Adrenal gland (tissue), 5 donors: ENCODE data around the gene BNC2.

Experiments used
- POLR2A ChIP-seq, 2 donors: fragments of 450-650 bp; IDR thresholded peaks; one replicate each; pipeline ENCODE4 v1.6.1; 2017; ENCODE audit warnings: antibody characterized with exemption in 2 of 2, mild to moderate bottlenecking in 2 of 2, moderate library complexity in 1 of 2
- TF ChIP-seq, protein P1 (sequence below), 6 experiments: fragments of 450-650 bp in 4 of 6; fragments of 200-600 bp in 2 of 6; sonication (generic) in 1 of 6; IDR thresholded peaks; 1 replicate in 5 of 6; 2 replicates in 1 of 6; pipeline versions ENCODE4 v1.5.1 to v1.8.0; 2016 to 2021; ENCODE audit warnings: antibody characterized with exemption in 6 of 6, mild to moderate bottlenecking in 2 of 6, moderate library complexity in 1 of 6
- donor health status: DM: no; HTN: no; CAD: no.

DNA sequence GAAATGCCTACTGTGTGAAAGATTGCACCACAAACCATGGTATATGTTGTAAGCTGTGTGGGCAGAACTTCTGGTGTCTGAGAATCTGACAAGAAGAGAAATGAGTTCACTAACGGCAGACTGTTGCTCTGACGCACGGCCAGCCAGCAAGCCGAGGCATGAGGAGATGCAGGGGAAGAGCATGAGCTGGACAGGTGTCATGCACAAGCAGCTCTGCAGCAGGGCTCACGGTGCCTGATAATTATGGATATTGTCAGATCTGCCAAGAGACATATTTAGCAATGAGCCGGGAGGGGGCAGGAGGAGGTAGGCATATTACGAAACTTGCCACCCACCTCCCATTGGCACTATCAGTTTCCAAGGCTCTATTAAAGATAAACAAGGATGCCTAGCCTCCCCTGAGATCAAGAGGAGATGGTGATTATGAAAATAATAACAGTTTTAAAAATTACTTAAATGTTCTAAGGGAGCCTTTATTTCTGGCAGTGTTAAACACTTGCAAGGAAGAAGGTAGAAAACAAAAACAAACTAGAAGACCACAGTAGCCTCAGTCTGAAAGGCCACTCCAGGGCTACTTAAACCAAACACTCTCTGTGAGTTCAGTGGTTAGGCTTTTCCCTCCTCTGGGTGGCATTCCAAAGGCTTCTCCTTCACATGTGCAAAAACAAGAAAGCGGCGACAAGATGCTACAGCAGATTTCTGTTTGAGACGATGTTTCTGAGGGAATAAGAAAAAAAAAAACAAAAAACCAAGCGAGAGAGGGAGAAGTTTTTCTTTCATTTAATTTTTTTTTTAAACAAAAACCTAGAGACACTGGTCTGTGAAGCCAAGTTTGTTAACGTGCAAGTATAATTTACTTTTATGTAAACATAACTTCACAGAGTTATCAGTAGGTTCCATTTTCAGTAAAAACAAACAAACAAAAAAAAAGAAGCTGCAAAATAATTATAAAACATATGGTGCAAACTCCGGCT, 339.5 kb downstream of the BNC2 start:
- TF ChIP-seq, protein P1, sequence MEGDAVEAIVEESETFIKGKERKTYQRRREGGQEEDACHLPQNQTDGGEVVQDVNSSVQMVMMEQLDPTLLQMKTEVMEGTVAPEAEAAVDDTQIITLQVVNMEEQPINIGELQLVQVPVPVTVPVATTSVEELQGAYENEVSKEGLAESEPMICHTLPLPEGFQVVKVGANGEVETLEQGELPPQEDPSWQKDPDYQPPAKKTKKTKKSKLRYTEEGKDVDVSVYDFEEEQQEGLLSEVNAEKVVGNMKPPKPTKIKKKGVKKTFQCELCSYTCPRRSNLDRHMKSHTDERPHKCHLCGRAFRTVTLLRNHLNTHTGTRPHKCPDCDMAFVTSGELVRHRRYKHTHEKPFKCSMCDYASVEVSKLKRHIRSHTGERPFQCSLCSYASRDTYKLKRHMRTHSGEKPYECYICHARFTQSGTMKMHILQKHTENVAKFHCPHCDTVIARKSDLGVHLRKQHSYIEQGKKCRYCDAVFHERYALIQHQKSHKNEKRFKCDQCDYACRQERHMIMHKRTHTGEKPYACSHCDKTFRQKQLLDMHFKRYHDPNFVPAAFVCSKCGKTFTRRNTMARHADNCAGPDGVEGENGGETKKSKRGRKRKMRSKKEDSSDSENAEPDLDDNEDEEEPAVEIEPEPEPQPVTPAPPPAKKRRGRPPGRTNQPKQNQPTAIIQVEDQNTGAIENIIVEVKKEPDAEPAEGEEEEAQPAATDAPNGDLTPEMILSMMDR (IDR thresholded peaks at IDR 0.05): no peak
- no peak for TF ChIP-seq POLR2A (IDR thresholded peaks at IDR 0.05)
